Neural progenitor cell (in vitro differentiated cells): ENCODE results near the gene IFT122.

Experiments used
- EZH2 ChIP-seq: fragments of 200-600 bp; sonication (generic); IDR thresholded peaks from 2 replicates; pipeline ENCODE4 v1.6.1; 2017; ENCODE audit warnings: antibody characterized with exemption, mild to moderate bottlenecking, moderate library complexity
- EZH2phosphoT487 ChIP-seq: fragments of 200-600 bp; sonication (generic); IDR thresholded peaks from 2 replicates; pipeline ENCODE4 v1.6.1; 2017; ENCODE audit warnings: antibody characterized with exemption
- TF ChIP-seq, protein P1 (sequence below): fragments of 200-600 bp; sonication (generic); IDR thresholded peaks from 2 replicates; pipeline ENCODE4 v1.5.1; 2017; ENCODE audit warnings: antibody characterized with exemption, mild to moderate bottlenecking

DNA sequence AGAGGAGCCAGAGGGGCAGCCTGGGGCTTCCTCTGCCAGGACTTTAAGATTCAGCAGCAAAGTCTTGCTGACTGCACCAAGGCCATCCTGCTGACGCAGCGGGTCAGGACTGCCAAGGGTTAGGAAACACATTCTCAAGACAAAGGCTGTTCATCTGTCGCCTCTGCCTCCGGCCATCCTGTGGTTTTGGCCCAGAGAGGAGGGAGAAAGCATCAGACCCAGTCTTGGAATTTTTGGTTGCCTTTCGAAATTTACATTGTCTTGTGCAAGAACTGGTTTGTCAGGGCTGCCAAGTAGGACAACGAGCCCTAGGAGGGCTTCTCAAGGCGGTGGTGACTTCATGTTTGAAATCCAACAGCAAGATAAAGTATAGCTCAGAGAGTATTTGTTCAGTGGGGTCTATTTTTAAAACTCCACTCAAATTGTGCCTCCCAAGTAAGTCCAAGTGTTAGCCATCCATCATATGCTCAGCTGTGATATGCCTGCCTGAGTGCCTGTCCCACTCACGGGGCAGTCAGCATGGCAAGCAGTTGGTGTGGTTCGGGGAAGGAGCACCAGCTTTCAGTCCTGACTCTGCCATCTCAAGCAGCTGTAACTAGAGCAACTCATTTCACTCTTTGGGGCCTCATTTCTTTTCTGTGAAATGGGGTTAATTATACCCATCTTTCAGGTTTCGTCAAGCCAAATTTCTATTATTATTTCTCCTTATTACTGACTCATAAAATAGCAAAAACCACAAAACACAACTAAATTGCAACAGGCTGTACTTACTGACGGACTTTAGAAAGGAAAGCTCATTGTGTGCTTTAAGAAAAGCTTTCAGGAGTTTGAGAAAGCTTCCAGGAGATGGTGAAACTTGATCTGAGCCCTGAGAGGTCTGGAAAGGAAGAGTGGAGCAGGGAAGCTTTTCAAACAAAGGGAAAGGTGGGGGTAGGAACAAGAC is 46.0 kb downstream of the IFT122 start:
- TF ChIP-seq, protein P1, sequence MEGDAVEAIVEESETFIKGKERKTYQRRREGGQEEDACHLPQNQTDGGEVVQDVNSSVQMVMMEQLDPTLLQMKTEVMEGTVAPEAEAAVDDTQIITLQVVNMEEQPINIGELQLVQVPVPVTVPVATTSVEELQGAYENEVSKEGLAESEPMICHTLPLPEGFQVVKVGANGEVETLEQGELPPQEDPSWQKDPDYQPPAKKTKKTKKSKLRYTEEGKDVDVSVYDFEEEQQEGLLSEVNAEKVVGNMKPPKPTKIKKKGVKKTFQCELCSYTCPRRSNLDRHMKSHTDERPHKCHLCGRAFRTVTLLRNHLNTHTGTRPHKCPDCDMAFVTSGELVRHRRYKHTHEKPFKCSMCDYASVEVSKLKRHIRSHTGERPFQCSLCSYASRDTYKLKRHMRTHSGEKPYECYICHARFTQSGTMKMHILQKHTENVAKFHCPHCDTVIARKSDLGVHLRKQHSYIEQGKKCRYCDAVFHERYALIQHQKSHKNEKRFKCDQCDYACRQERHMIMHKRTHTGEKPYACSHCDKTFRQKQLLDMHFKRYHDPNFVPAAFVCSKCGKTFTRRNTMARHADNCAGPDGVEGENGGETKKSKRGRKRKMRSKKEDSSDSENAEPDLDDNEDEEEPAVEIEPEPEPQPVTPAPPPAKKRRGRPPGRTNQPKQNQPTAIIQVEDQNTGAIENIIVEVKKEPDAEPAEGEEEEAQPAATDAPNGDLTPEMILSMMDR, result no peak
- TF ChIP-seq EZH2 (no peak), EZH2phosphoT487 (no peak)
